Femur (tissue), 1 donor: ENCODE data around the gene DDX31.
A peak's percentile ranks its signal among the peaks of the same experiment; 100 is the strongest.

Source experiments
- DNase-seq: peaks from one replicate; pipeline ENCODE4 v3.0.0-alpha.2; 2017

Gene DDX31

GRCh38 chr9:132632413-132633129 lies 37.2 kb downstream of the DDX31 start:
- no peak for DNase-seq

GRCh38 chr9:132631685-132632084 lies 38.1 kb downstream of the DDX31 start:
- no peak for DNase-seq

DNA sequence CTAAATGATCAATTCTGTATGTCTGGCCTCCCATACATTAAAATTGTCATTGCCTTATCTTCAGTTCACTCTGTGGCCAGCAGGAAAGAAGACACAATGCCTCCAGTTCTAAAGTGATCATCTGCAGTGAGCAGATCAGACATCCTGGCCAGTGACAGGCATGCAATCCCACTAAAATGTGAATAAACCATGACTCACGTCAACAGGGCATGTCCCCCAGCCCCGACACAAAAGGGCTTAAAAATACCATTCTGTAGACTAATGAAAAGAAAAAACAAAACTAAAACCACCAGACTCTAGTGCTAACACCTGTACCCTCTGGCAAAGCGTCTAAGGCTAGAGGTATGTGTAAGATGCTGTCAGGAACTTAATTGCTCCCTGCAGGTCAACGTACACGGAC lies 38.5 kb downstream of the DDX31 start:
- no peak for DNase-seq

- no peak for DNase-seq
Observed at GRCh38 chr9:132630811-132631210, 39.0 kb downstream of the DDX31 start.

DNA sequence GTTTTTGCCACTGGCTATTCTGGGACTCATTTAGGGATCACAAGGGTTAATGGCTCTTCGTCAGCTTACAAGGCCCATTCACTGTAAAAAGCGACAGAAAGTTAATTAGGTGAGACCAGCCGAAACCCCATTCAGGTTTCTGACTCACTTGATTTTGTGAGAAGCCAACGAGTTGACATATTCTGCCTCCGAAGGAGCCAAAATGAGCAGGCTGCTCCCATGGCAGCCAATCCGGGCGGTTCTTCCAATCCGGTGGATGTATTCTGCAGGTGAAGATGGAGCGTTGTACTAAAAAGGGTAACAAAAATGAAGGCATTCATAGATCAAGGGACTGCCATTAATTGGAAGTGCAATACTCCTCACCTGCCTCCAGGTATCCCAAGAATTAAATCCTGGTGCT lies 39.7 kb downstream of the DDX31 start:
- DNase-seq: no peak

DNA sequence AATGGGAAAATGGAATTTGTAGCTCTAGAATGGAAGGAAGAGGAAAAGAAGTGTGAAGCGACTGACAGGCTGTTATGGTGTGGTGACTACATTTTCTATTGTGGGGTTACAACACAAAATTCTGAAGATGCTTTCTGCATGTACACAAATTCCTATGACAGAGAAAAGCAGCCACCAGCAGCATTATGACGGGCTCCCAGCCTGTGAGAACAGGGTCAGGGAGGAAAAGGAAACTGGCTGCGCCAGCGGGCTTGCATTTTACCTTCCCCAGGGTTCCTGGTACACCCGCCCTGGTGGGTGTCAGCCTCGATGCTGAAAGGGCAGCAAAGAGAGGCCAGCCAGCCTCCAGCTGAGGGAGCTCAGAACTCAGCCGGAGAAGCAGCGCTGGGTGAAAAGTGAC lies 41.0 kb downstream of the DDX31 start:
- no peak for DNase-seq

- DNase-seq: no peak
Observed at GRCh38 chr9:132627594-132627993, 42.2 kb downstream of the DDX31 start.

DNA sequence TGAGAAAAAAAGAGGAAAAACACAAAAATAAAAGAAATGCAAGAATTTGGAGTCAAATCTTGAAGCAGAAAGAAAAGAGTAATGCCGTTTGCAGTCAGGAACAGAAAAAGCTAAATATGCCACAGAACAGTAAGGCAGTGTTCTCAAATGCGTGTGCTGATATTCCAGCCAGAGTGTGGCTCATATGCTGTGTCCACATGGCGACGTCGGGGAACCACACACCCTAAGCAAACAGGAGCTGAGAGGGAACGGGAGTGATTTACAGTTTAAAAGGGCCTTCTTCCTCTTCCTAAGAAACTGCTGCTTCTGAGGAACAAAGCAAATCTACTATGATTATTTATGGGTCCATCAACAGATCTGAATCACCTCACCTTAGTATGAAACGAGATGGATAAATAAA lies 42.7 kb downstream of the DDX31 start:
- DNase-seq: no peak

GRCh38 chr9:132626285-132626684 lies 43.5 kb downstream of the DDX31 start:
- no peak for DNase-seq

GRCh38 chr9:132622159-132622558 lies 47.6 kb downstream of the DDX31 start:
- no peak for DNase-seq

DNA sequence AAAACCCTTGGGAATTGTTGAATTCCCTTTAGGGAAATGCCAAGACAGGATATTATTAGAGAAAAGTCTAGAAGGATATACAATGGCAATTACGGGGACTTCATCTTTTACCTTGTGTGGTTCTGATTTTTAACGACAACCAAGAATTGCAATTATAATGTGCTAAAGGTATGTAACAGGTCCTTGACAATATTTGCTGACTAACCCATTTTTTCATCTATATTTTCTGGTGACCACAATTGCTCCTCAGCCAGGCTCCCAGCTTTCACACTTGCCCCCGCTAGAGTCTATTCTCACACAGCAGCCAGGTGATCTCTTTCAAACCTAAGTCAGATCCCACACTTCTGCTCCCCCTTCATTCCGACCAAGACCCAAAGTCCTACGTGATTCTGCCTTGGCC lies 53.1 kb downstream of the DDX31 start:
- DNase-seq: no peak

DNA sequence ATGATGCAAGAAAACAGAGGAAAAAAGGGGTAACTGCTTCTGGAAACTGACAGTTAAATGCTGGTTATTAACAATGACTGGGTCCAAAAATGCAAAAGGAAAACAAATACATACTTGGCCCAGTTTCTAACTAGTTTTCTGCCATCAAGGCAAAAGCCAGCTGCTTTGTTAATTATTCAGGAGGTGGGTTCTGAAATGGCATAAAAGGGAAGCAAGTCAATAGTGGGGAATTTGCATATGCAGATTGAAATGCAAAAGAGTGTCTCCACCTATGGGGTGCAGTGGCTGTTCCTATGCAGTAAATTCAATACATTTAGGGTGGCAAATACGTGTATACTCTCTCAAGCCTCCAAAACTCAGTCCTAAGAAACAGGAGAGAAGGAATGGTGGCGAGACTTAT lies 54.0 kb downstream of the DDX31 start:
- DNase-seq: no peak

DNA sequence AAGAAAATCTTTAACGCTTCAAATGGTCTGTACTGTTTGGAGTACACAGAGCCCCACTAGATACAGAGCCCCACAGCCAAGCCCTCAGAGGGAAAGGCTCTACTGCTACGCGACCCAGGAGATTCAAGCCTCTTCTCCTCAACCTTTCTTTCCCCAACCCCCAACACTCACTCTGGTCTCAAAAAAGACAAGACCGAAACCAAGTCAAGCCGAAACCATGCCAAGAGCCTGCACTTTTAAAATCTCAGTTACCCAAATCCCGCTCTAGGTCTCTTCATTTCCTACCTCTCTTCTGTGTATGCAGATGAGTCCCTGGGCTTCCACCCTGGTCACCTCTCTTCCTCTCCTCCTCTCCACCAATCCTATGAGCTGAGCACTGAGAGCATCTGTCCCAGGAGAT lies 55.5 kb downstream of the DDX31 start:
- no peak for DNase-seq

DNA sequence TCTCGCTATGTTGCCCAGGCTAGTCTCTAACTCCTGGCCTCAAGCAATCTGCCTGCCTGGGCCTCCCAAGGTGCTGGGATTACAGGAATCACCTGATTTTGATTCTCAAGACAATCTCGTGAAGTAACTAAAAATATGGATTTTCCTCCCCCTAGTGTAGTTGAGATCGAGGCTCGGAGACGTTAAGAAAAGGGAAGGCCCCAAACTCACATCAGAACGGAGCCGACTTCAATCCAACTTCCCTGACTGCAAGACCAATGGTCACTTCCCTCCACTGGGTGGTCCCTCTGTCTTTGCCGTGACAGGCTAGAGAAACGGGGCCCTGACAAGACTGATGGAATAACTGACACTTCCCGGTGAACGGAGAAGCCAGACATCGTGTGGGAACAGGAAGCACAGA lies 59.1 kb downstream of the DDX31 start:
- DNase-seq: no peak

GRCh38 chr9:132609829-132610228 lies 60.0 kb downstream of the DDX31 start:
- no peak for DNase-seq

GRCh38 chr9:132609184-132609583 lies 60.6 kb downstream of the DDX31 start:
- no peak for DNase-seq

DNA sequence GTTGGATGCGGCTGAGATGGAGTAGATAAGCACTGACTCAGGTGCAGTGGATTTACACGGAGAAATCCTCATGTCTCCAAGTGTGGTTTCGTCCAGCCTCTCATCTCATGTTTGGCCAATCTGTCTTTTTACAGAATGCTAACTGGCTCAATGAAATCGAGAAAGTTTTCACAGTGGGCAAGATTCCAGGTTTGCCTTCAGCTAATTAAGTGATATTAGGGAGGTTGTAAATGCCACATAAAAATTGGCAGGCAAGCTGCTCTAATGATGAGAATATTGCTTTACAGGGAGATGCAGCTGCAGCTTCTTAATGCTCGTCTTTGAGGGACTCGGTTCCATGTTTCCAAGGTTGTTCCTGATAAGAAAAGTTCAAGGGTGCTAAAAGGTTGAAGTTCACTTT lies 63.7 kb downstream of the DDX31 start:
- DNase-seq: no peak

- no peak for DNase-seq
Observed at GRCh38 chr9:132605387-132605786, 64.4 kb downstream of the DDX31 start.

DNA sequence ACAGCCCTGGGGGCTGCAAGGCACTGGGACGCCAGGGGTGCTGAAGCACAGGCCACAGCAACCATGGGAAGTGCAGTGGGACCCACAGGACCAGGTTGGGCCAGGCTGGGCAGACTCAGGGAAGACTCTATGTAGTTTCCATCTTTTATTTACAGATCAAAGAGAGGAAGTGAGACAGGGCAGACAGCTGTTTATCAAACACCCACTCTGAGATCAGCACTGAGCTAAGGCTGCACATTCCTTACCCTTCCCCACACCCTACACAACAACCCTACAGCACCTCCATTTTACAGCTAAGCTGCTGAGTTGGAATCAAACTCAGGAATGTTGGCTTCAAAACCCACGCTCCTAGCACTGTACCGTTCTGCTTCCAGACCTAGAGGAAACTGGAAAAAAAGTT lies 67.6 kb downstream of the DDX31 start:
- no peak for DNase-seq

DNA sequence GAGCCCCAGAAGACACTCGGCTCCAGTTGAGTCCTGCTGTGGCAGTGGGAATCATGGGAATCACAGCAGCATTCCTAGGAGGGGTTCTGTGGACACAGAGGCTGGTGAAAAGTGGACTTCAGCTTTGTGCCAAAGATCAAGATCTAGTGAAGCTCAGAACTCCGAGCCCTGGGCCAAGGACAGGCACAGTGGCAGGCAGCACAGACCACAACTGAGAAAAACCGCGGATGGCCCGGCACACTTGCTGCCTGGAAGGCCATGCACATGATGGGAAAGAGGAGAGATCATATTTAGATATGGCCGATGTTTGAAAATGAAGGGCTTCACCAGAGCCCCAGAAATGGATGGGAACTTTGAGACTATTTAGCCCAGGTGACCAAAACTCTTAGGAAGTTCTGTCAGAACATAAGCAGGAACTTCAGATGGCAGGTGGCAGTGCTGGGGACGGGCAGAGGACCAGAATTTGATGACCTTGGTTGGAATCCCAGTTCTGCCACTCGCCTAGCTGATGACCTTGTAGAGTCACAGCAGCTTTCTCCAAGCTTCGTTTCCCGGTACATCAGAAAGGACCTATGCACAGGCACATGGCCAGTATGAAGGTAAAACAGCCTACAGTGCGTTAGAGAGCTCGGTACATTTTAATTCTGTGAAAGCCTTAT lies 69.3 kb downstream of the DDX31 start:
- no peak for DNase-seq

- peak; percentile 50 for DNase-seq
Observed at GRCh38 chr9:132597073-132597775, 72.6 kb downstream of the DDX31 start.

DNA sequence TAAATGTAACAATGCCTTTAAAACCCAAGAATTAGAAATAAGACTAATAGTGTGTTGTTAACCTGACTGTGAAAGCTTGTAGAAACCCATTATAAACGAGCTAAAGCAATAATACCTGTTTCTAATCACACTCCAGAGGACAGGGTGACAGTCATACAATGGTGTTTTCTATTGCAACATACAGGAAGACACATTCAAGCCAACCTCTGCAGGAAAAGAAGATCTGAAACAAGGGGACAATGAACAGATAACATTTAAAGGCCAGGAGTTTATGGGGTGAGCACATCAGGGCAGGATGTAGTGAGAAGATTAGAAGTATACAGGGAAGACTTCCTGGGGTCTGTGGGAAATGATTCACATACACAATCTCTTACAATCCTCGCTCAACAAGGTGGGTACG lies 73.6 kb downstream of the DDX31 start:
- DNase-seq: no peak

GRCh38 chr9:132595319-132595718 lies 74.5 kb downstream of the DDX31 start:
- DNase-seq: no peak

DNA sequence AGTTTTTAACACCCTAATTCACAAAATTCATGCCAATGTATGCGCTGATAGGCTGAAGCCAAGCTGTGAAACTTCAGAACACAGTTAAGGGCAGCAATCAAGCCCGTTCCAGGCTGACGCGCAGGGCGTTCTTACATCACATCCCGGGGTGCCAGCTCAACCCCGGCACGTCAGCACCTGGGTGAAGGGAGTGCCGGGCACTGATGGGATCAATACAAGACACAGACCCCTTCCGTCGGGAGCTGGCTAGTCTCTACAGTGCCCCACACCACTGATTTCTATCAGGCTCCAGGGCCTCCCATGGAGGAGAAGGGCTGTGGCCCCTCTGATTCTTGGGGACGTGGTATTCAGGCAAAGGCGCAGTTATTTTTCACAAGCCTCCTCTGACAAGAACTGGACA lies 75.4 kb downstream of the DDX31 start:
- DNase-seq: no peak
